Activated CD4-positive, CD25-positive, alpha-beta regulatory T cell treated with anti-CD3 and anti-CD28 coated beads, Interleukin-2, amount 50 U/mL, for 72 hours (primary cell): ENCODE results near the gene TMEM107.

Source experiments
- DNase-seq: peaks from one replicate; pipeline ENCODE4 v3.0.0; 2021

TMEM107 gene

GRCh38 chr17:8128125-8128784 lies 47.9 kb downstream of the TMEM107 start:
- no peak for DNase-seq

GRCh38 chr17:8126491-8127066 lies 49.6 kb downstream of the TMEM107 start:
- peak; percentile 66 for DNase-seq

DNA sequence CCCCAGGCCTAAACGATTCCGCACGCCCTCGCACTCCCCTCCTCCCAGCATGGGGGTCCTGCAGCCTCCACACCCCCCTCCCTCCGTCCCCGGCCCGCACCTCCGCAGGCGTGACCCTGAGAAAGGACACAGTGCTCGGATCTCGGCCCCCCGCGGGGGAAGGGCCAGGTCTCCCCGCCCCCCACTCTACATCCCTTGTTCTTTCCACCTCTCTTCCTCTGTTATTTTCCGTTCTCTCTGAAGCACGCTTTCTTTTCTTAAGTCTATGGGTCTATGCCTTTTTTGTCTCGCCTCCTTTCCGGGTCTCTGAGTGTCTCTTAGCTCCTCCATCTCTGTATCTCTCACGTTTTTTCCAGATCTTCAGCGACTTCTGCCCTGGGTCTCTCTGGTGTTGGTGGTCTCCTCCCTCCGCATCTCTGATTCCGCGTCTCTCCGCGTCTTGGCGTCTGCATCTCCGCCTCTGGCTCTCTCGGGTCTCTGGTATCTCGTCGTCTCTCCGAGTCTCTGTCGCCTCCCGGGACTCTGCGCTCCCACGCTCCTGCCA lies 50.2 kb downstream of the TMEM107 start:
- DNase-seq = peak; percentile 47

- peak; percentile 93 for DNase-seq
These were observed 50.8 kb downstream of the TMEM107 start for GRCh38 chr17:8125154-8125946.

GRCh38 chr17:8124350-8125153 lies 51.6 kb downstream of the TMEM107 start:
- DNase-seq = no peak

GRCh38 chr17:8123695-8124349 lies 52.4 kb downstream of the TMEM107 start, which contains the start of gene HES7:
Gene HES7, minus strand, starts transcription at chr17:8124106. Its CDS starts 22 bp downstream, at chr17:8124084.
- peak; percentile 32 for DNase-seq

DNA sequence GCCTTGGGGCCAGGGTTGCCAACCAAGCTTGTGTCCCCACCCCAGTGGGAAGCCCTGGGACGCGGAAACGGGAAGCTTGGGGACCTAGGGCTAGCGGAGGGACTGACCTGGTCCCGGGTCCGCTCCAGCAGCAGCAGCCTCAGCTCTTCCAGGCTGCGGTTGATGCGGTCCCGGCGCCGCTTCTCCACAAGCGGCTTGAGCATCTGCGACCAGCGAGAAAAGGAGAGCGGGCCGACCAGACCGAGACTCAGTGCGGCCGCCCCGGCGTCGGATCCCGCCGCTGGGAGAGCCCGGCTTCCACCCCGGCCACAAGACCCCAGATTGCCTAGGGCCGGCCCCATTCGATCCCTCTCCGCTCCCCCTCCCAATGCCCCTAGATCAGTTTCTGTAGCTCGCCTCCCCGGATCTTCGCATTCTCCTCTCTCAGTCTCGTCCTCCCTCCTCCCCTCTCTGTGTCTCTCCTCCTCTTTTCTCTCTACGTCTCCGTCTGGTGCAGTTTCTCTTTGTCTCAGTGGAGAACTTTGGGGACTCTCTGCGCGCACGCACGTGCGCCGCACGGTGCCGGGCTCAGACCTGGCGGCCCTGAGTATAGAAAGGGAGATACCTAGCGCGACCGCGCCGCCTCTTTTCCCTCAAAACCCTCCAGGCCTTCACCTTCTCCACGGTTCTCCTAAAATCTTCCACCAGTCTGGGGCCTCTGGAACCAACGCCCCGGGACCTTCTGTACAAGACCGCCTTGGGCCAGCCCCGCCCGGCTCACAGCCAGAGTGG lies 53.1 kb downstream of the TMEM107 start:
- DNase-seq = no peak
